HEK293 (cell line): ENCODE data around the gene ATP13A2.

Source experiments
- CTCF ChIA-PET: fragments of 350-600 bp; formaldehyde crosslinking; extraction: SDS; loops from one replicate; lab custom pipeline; 2021; ENCODE audit warnings: antibody characterized with exemption; lab: Yijun Ruan, JAX
- POLR2A ChIA-PET: fragments of 300-600 bp; formaldehyde crosslinking; extraction: SDS; loops from one replicate; lab custom pipeline; 2020; ENCODE audit warnings: antibody characterized with exemption, inconsistent platforms; lab: Yijun Ruan, JAX
- H3K27ac ChIP-seq: fragments of 200-500 bp; sonication (Bioruptor generic); 2 replicates; pipeline ENCODE4 v1.5.1; 2014; ENCODE audit warnings: low read depth, low read length, control low read depth, inconsistent platforms; ENCODE audit errors: extremely low read depth
- H3K36me3 ChIP-seq, 2 experiments: fragments of 200-500 bp in 1 of 2; sonication (Bioruptor generic) in 1 of 2; 1 replicate in 1 of 2; 2 replicates in 1 of 2; pipeline ENCODE4 v1.5.1; 2014 to 2017; ENCODE audit warnings: inconsistent platforms in 2 of 2, low read length in 2 of 2; ENCODE audit not compliant: control insufficient read depth in 2 of 2, insufficient read depth in 1 of 2
- H3K4me1 ChIP-seq: fragments of 200-500 bp; sonication (Bioruptor generic); 2 replicates; pipeline ENCODE4 v1.5.1; 2014; ENCODE audit warnings: mild to moderate bottlenecking, low read length, inconsistent platforms; ENCODE audit not compliant: control insufficient read depth, insufficient read depth
- H3K4me3 ChIP-seq: 2 replicates; pipeline ENCODE4 v1.5.1; 2011; ENCODE audit warnings: low read depth, mild to moderate bottlenecking, control low read depth, low read length, moderate library complexity
- H3K9me3 ChIP-seq: fragments of 200-500 bp; sonication (Bioruptor generic); 2 replicates; pipeline ENCODE4 v1.5.1; 2014; ENCODE audit warnings: low read depth, low read length, inconsistent platforms; ENCODE audit not compliant: control insufficient read depth, insufficient read depth
- ATF2 ChIP-seq: fragments of 450-650 bp; formaldehyde crosslinking; IDR thresholded peaks from 2 replicates; pipeline ENCODE4 v1.5.1; 2016; ENCODE audit warnings: missing biosample characterization, missing genetic modification characterization, low read depth
- FEZF1 ChIP-seq: fragments of 450-650 bp; formaldehyde crosslinking; IDR thresholded peaks from 2 replicates; pipeline ENCODE4 v1.5.1; 2016; ENCODE audit warnings: missing biosample characterization, missing genetic modification characterization
- GLI4 ChIP-seq: fragments of 450-650 bp; formaldehyde crosslinking; IDR thresholded peaks from 2 replicates; pipeline ENCODE4 v1.5.1; 2016; ENCODE audit warnings: missing biosample characterization, missing genetic modification characterization
- IKZF3 ChIP-seq: fragments of 450-650 bp; IDR thresholded peaks from 2 replicates; pipeline ENCODE4 v1.5.0; 2018; ENCODE audit warnings: missing biosample characterization, mild to moderate bottlenecking, missing genetic modification characterization, moderate library complexity
- KLF1 ChIP-seq: fragments of 450-650 bp; formaldehyde crosslinking; IDR thresholded peaks from 2 replicates; pipeline ENCODE4 v1.5.1; 2016; ENCODE audit warnings: missing biosample characterization, missing genetic modification characterization
- KLF7 ChIP-seq: fragments of 450-650 bp; formaldehyde crosslinking; IDR thresholded peaks from 2 replicates; pipeline ENCODE4 v1.5.1; 2016; ENCODE audit warnings: missing biosample characterization, missing genetic modification characterization, borderline replicate concordance
- SP2 ChIP-seq: fragments of 450-650 bp; formaldehyde crosslinking; IDR thresholded peaks from 2 replicates; pipeline ENCODE4 v1.5.1; 2016; ENCODE audit warnings: missing biosample characterization, missing genetic modification characterization
- SP7 ChIP-seq: fragments of 450-650 bp; formaldehyde crosslinking; IDR thresholded peaks from 2 replicates; pipeline ENCODE4 v1.5.1; 2016; ENCODE audit warnings: missing biosample characterization, missing genetic modification characterization
- TCF7L2 ChIP-seq: IDR thresholded peaks from 2 replicates; pipeline ENCODE4 v1.6.1; 2011; ENCODE audit warnings: low read depth, mild to moderate bottlenecking, inconsistent platforms, low read length, moderate library complexity, borderline replicate concordance
- TRIM28 ChIP-seq: IDR thresholded peaks from 2 replicates; pipeline ENCODE4 v1.6.1; 2011; ENCODE audit warnings: low read length, control low read depth, borderline replicate concordance
- ZBTB17 ChIP-seq: fragments of 450-650 bp; formaldehyde crosslinking; IDR thresholded peaks from 2 replicates; pipeline ENCODE4 v1.5.1; 2016; ENCODE audit warnings: missing biosample characterization, missing genetic modification characterization
- ZBTB26 ChIP-seq: fragments of 450-650 bp; formaldehyde crosslinking; optimal IDR thresholded peaks from 2 replicates; pipeline ENCODE3; 2016; ENCODE audit warnings: missing biosample characterization, mild to moderate bottlenecking, missing genetic modification characterization
- ZEB2 ChIP-seq: fragments of 450-650 bp; formaldehyde crosslinking; IDR thresholded peaks from 2 replicates; pipeline ENCODE4 v1.5.1; 2016; ENCODE audit warnings: missing biosample characterization, missing genetic modification characterization
- ZFP41 ChIP-seq: fragments of 450-650 bp; formaldehyde crosslinking; IDR thresholded peaks from 2 replicates; pipeline ENCODE4 v1.5.1; 2016; ENCODE audit warnings: missing biosample characterization, missing genetic modification characterization, borderline replicate concordance
- ZFP69B ChIP-seq: fragments of 450-650 bp; formaldehyde crosslinking; IDR thresholded peaks from 2 replicates; pipeline ENCODE4 v1.5.1; 2016; ENCODE audit warnings: missing biosample characterization, missing genetic modification characterization
- ZNF184 ChIP-seq: fragments of 450-650 bp; IDR thresholded peaks from 2 replicates; pipeline ENCODE4 v1.5.1; 2018; ENCODE audit warnings: missing biosample characterization, mild to moderate bottlenecking, missing genetic modification characterization
- ZNF311 ChIP-seq: fragments of 450-650 bp; formaldehyde crosslinking; IDR thresholded peaks from 2 replicates; pipeline ENCODE4 v1.5.1; 2017; ENCODE audit warnings: missing biosample characterization, missing genetic modification characterization, borderline replicate concordance
- ZNF558 ChIP-seq: fragments of 450-650 bp; formaldehyde crosslinking; IDR thresholded peaks from 2 replicates; pipeline ENCODE4 v1.5.1; 2016; ENCODE audit warnings: missing biosample characterization, missing genetic modification characterization
- ZNF623 ChIP-seq: fragments of 450-650 bp; formaldehyde crosslinking; IDR thresholded peaks from 2 replicates; pipeline ENCODE4 v1.5.1; 2016; ENCODE audit warnings: missing biosample characterization, missing genetic modification characterization
- ZNF629 ChIP-seq: fragments of 450-650 bp; formaldehyde crosslinking; IDR thresholded peaks from 2 replicates; pipeline ENCODE4 v1.5.1; 2017; ENCODE audit warnings: missing biosample characterization, missing genetic modification characterization
- ZNF660 ChIP-seq: fragments of 450-650 bp; IDR thresholded peaks from 2 replicates; pipeline ENCODE4 v1.5.1; 2018; ENCODE audit warnings: missing biosample characterization, mild to moderate bottlenecking, missing genetic modification characterization
- ZNF677 ChIP-seq: fragments of 450-650 bp; IDR thresholded peaks from 2 replicates; pipeline ENCODE4 v1.5.0; 2018; ENCODE audit warnings: missing biosample characterization, mild to moderate bottlenecking, missing genetic modification characterization, moderate library complexity
- ZNF76 ChIP-seq: fragments of 450-650 bp; formaldehyde crosslinking; IDR thresholded peaks from 2 replicates; pipeline ENCODE4; 2016; ENCODE audit warnings: low read depth, missing biosample characterization, missing genetic modification characterization, borderline replicate concordance
- ZNF768 ChIP-seq: fragments of 450-650 bp; formaldehyde crosslinking; IDR thresholded peaks from 2 replicates; pipeline ENCODE4 v1.5.1; 2018; ENCODE audit warnings: missing biosample characterization, mild to moderate bottlenecking, missing genetic modification characterization
- TF ChIP-seq, protein P1 (sequence below): fragments of 450-650 bp; formaldehyde crosslinking; IDR thresholded peaks from 2 replicates; pipeline ENCODE4 v1.5.1; 2016; ENCODE audit warnings: missing biosample characterization, missing genetic modification characterization
- TF ChIP-seq, protein P2 (sequence below): fragments of 450-650 bp; formaldehyde crosslinking; IDR thresholded peaks from 2 replicates; pipeline ENCODE4 v1.5.1; 2016; ENCODE audit warnings: missing biosample characterization, missing genetic modification characterization
- TF ChIP-seq, protein P3 (sequence below): fragments of 450-650 bp; formaldehyde crosslinking; IDR thresholded peaks from 2 replicates; pipeline ENCODE4 v1.5.1; 2016; ENCODE audit warnings: missing biosample characterization, missing genetic modification characterization

The ATP13A2 gene

DNA sequence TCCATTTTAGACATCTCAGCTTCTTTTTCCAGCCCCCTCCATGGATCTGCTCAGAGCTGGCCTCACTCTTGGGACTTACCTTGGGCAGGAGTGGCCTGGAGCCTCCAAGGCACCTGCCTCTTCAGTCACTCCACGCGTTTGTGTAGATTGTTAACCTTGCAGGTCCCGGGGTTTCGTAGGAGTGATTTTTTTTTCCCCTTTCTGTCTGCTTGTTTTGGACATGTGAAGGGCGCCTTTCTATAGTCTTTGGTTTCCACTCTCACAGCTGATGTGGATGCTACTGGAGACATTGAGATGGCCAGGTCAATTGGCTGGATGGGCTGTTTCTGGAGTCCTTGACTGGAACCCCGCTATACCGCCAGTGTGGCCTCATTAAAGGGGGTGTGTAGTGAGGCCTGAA lies 44.1 kb upstream of the ATP13A2 start (continued):
- TF ChIP-seq FEZF1 (tag by site-specific recombination) (no peak), ZNF623 (tag by site-specific recombination) (no peak), ZNF677 (tag by site-specific recombination) (no peak), GLI4 (tag by site-specific recombination) (no peak)

DNA sequence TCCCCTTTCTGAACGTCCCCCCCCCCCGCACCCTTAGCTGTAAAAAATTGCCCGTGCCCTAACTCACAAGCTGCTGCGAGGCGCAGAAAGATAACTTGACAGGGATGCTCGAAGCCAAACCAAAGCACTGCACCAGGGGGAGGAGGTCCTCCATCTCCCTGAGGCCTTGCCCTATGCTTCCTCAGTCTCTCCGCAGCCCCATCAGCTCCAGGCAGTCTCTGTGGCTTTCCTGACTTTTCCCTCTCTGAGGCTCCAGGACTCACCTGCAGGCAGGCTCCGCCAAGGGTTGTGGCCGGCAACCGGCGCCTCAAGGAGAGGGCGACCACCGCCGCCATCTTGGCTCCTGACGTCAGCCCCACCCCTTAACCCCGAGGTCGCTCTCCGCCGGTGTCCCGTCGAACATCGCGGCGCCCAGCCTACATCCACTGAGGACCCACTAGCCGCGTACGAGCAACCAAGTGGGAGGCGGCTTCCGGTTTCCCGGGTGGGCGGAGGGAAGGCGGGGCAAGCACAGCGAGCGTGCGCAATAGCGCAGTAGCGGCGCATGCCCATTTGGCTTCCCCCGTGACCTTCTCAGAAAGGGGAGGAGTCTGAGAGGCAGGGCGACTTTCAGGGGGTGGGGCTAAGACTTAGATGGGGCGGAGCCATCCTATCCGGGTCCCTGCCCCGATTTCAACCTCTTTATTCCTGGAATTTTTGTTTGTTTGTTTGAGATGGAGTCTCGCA lies 42.1 kb upstream of the ATP13A2 start, which contains the start of gene SDHB:
Gene SDHB, minus strand, starts transcription at position 348 of the 726 bp plus-strand sequence. Its CDS starts 13 bp downstream, at position 335.
- H3K9me3 ChIP-seq, result no peaks in the 10 kb centered on the region
- peaks cover 5% of the 10 kb centered on the region; the same call in 1 of the 2 replicates for H3K4me1 ChIP-seq
- H3K4me3 ChIP-seq, result peak within 1 kb of the TSS; percentile 73
- peaks cover 21 to 32% of the 10 kb centered on the region in 2 experiments; a peak in 2 of 3 replicates for H3K36me3 ChIP-seq
- ChIA-PET POLR2A (interaction anchor here (0.6 kb wide), 1 partner anchor 139 kb away, joined by 4 read pairs; no protein-coding TSS in a partner anchor), CTCF (interaction anchor here (1.2 kb wide), 1 partner anchor 102 kb away, joined by 3 read pairs; no protein-coding TSS in a partner anchor)
- H3K27ac ChIP-seq, result peak within 1 kb of the TSS; percentile 64
- TF ChIP-seq ATF2 (tag by site-specific recombination) (peak; percentile 69; the same call in 1 of the 2 replicates), ZNF629 (tag by site-specific recombination) (peak; percentile 84), ZNF76 (tag by site-specific recombination) (peak; percentile 94), FEZF1 (tag by site-specific recombination) (no peak), KLF1 (tag by site-specific recombination) (0 out of 2 replicates have a peak, but pooled peaks have one; percentile 12), SP2 (tag by site-specific recombination) (peak; percentile 98), ZNF558 (no peak), ZNF184 (tag by site-specific recombination) (no peak), ZFP41 (tag by site-specific recombination) (no peak), ZNF311 (tag by site-specific recombination) (no peak), TRIM28 (no peak), ZFP69B (tag by site-specific recombination) (peak; percentile 44; the same call in 1 of the 2 replicates), SP7 (tag by site-specific recombination) (peak; percentile 48; the same call in 1 of the 2 replicates), IKZF3 (tag by site-specific recombination) (no peak), TCF7L2 (no peak), ZNF768 (no peak), KLF7 (tag by site-specific recombination) (peak; percentile 77; the same call in 1 of the 2 replicates), ZBTB17 (tag by site-specific recombination) (no peak), ZBTB26 (peak; percentile 22), ZEB2 (peak; percentile 88), ZNF660 (peak; percentile 74; the same call in 1 of the 2 replicates)
- TF ChIP-seq, protein P1, sequence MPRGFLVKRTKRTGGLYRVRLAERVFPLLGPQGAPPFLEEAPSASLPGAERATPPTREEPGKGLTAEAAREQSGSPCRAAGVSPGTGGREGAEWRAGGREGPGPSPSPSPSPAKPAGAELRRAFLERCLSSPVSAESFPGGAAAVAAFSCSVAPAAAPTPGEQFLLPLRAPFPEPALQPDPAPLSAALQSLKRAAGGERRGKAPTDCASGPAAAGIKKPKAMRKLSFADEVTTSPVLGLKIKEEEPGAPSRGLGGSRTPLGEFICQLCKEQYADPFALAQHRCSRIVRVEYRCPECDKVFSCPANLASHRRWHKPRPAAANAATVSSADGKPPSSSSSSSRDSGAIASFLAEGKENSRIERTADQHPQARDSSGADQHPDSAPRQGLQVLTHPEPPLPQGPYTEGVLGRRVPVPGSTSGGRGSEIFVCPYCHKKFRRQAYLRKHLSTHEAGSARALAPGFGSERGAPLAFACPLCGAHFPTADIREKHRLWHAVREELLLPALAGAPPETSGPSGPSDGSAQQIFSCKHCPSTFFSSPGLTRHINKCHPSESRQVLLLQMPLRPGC (tag by site-specific recombination), result 0 out of 2 replicates have a peak, but pooled peaks have one; percentile 34
- TF ChIP-seq, protein P2, sequence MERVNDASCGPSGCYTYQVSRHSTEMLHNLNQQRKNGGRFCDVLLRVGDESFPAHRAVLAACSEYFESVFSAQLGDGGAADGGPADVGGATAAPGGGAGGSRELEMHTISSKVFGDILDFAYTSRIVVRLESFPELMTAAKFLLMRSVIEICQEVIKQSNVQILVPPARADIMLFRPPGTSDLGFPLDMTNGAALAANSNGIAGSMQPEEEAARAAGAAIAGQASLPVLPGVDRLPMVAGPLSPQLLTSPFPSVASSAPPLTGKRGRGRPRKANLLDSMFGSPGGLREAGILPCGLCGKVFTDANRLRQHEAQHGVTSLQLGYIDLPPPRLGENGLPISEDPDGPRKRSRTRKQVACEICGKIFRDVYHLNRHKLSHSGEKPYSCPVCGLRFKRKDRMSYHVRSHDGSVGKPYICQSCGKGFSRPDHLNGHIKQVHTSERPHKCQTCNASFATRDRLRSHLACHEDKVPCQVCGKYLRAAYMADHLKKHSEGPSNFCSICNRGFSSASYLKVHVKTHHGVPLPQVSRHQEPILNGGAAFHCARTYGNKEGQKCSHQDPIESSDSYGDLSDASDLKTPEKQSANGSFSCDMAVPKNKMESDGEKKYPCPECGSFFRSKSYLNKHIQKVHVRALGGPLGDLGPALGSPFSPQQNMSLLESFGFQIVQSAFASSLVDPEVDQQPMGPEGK (tag by site-specific recombination), result peak; percentile 55; the same call in 1 of the 2 replicates
- TF ChIP-seq, protein P3, sequence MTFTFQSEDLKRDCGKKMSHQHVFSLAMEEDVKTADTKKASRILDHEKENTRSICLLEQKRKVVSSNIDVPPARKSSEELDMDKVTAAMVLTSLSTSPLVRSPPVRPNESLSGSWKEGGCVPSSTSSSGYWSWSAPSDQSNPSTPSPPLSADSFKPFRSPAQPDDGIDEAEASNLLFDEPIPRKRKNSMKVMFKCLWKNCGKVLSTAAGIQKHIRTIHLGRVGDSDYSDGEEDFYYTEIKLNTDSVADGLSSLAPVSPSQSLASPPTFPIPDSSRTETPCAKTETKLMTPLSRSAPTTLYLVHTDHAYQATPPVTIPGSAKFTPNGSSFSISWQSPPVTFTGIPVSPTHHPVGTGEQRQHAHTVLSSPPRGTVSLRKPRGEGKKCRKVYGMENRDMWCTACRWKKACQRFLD (tag by site-specific recombination), result no peak
